ENCODE measurements around the gene ASCC2.

Gene ASCC2

DNA sequence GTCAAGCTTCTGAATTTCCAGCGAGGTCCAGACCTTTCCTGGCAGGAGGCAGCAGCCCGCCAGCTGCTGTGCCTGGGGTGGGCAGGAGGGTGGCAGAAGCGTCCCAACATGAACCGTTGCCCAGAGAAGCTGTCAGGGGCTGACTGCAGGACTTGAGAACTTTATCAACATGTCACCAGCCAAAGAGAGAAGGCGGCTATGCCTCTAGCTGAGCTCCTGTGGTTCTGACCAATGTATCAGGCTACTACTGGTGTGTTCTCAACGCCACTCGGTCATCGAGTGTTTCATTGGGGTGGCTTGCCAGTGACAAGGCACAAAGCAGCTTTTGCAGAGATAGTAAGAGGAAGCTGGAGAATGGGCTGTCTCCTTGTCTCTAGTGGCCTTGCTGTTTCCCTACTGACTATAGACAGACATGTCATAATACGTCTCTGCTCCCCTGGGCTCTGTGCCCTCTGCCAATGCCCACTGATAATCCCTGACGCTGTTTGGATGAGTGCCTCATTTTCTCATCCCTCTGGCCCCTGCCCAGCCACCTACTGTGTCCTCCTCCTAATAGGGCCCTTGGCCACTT lies 17.6 kb upstream of the ASCC2 start:
- TF ChIP-seq ZBTB7A (IDR thresholded peaks at IDR 0.05; ENCODE audit: low read depth) (no peak), TCF12 (IDR thresholded peaks at IDR 0.05; ENCODE audit: low read depth) (no peak), FOXM1 (IDR thresholded peaks at IDR 0.05; ENCODE audit: borderline replicate concordance, low read depth) (no peak), CREB1 (IDR thresholded peaks at IDR 0.05; ENCODE audit: low read depth) (no peak), YY1 (IDR thresholded peaks at IDR 0.05; ENCODE audit: low read depth) (no peak), EGR1 (IDR thresholded peaks at IDR 0.05) (no peak), NFIC (IDR thresholded peaks at IDR 0.05) (no peak)
- TF ChIP-seq, protein P1, sequence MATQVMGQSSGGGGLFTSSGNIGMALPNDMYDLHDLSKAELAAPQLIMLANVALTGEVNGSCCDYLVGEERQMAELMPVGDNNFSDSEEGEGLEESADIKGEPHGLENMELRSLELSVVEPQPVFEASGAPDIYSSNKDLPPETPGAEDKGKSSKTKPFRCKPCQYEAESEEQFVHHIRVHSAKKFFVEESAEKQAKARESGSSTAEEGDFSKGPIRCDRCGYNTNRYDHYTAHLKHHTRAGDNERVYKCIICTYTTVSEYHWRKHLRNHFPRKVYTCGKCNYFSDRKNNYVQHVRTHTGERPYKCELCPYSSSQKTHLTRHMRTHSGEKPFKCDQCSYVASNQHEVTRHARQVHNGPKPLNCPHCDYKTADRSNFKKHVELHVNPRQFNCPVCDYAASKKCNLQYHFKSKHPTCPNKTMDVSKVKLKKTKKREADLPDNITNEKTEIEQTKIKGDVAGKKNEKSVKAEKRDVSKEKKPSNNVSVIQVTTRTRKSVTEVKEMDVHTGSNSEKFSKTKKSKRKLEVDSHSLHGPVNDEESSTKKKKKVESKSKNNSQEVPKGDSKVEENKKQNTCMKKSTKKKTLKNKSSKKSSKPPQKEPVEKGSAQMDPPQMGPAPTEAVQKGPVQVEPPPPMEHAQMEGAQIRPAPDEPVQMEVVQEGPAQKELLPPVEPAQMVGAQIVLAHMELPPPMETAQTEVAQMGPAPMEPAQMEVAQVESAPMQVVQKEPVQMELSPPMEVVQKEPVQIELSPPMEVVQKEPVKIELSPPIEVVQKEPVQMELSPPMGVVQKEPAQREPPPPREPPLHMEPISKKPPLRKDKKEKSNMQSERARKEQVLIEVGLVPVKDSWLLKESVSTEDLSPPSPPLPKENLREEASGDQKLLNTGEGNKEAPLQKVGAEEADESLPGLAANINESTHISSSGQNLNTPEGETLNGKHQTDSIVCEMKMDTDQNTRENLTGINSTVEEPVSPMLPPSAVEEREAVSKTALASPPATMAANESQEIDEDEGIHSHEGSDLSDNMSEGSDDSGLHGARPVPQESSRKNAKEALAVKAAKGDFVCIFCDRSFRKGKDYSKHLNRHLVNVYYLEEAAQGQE (IDR thresholded peaks at IDR 0.05; ENCODE audit: low read depth): no peak
- TF ChIP-seq, protein P2, sequence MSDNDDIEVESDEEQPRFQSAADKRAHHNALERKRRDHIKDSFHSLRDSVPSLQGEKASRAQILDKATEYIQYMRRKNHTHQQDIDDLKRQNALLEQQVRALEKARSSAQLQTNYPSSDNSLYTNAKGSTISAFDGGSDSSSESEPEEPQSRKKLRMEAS (IDR thresholded peaks at IDR 0.05): no peak

DNA sequence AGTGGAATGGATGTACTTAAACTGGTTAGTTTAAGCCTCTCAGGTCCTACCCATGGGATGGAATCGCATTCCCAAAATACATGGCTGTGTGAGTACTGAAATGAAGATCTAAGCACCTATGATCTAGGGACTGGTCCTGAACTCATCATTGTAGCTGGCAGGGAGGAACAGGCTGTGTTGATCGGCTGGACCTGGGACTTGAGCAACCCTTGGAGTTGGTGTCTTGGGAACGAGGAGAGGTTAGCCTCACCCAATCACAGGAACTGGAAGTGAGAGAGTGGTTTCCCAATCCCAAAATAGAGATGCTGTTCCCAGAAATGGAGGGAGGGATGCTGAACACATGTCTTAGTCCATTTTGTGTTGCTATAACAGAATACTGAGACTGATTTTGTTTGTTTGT lies 16.4 kb upstream of the ASCC2 start:
- TF ChIP-seq FOXM1 (IDR thresholded peaks at IDR 0.05; ENCODE audit: borderline replicate concordance, low read depth): no peak
- TF ChIP-seq EGR1 (IDR thresholded peaks at IDR 0.05): no peak
- TF ChIP-seq TEAD4 (IDR thresholded peaks at IDR 0.05): no peak
- TF ChIP-seq TAF1 (IDR thresholded peaks at IDR 0.05; ENCODE audit: low read depth): no peak
- no peak for TF ChIP-seq CEBPB (IDR thresholded peaks at IDR 0.05)
- TF ChIP-seq, protein P1 (IDR thresholded peaks at IDR 0.05; ENCODE audit: low read depth): no peak
- no peak for TF ChIP-seq EP300 (IDR thresholded peaks at IDR 0.05; ENCODE audit: borderline replicate concordance)
- no peak for TF ChIP-seq NFIC (IDR thresholded peaks at IDR 0.05)
- TF ChIP-seq CREB1 (IDR thresholded peaks at IDR 0.05; ENCODE audit: low read depth): no peak
- no peak for TF ChIP-seq YY1 (IDR thresholded peaks at IDR 0.05; ENCODE audit: low read depth)
- no peak for TF ChIP-seq ZBTB7A (IDR thresholded peaks at IDR 0.05; ENCODE audit: low read depth)
- TF ChIP-seq, protein P2 (IDR thresholded peaks at IDR 0.05): no peak

DNA sequence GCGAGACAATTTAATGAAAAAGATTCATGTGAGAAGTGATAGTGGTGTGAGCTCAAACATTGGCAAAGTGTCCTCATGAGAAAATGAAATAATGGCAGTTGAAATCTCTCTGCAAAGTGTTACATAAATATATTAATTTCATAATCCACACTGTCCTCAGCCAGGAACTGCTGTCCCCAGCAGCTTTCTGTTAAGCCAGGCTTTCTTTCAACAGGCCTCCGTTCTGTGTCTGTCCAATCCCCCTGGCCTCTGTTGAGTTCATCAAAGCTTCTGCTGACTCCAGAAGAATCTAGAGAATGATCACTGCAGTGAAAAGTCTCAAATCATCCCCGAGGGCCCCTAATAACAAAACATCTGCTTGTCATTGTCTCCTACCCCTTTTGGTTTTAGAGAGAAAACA lies 10.0 kb upstream of the ASCC2 start:
- TF ChIP-seq NFIC (IDR thresholded peaks at IDR 0.05) (no peak), CREB1 (IDR thresholded peaks at IDR 0.05; ENCODE audit: low read depth) (no peak), ZBTB7A (IDR thresholded peaks at IDR 0.05; ENCODE audit: low read depth) (no peak), EGR1 (IDR thresholded peaks at IDR 0.05) (no peak), EP300 (IDR thresholded peaks at IDR 0.05; ENCODE audit: borderline replicate concordance) (no peak), TEAD4 (IDR thresholded peaks at IDR 0.05) (no peak), FOXM1 (IDR thresholded peaks at IDR 0.05; ENCODE audit: borderline replicate concordance, low read depth) (no peak), RAD21 (IDR thresholded peaks at IDR 0.05; ENCODE audit: low read depth) (no peak), CEBPB (IDR thresholded peaks at IDR 0.05) (no peak)
- TF ChIP-seq, protein P1 (IDR thresholded peaks at IDR 0.05; ENCODE audit: low read depth): no peak
- TF ChIP-seq, protein P3, sequence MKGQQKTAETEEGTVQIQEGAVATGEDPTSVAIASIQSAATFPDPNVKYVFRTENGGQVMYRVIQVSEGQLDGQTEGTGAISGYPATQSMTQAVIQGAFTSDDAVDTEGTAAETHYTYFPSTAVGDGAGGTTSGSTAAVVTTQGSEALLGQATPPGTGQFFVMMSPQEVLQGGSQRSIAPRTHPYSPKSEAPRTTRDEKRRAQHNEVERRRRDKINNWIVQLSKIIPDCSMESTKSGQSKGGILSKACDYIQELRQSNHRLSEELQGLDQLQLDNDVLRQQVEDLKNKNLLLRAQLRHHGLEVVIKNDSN (IDR thresholded peaks at IDR 0.05): no peak
- TF ChIP-seq, protein P2 (IDR thresholded peaks at IDR 0.05): no peak

DNA sequence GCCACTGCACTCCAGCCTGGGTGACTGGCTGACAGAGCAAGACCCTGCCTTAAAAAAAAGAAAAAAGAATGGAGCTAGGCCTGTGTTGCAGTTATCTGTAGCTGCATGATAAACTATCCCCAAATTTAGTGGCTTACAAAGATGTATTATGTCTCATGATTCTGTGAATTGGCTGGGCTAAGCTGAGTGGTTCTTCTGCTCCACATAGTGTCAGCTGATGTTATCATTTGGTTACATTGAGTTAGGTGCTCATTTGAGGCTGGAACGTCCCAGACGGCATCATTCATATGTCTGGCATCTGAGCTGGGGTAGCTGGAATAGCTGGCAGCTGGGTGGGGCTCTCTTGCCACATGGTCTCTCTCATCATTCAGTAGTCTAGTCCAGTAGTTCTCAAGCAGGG lies 8.2 kb upstream of the ASCC2 start:
- TF ChIP-seq, protein P3 (IDR thresholded peaks at IDR 0.05): no peak
- TF ChIP-seq EGR1 (IDR thresholded peaks at IDR 0.05) (no peak), YY1 (IDR thresholded peaks at IDR 0.05; ENCODE audit: low read depth) (no peak)

DNA sequence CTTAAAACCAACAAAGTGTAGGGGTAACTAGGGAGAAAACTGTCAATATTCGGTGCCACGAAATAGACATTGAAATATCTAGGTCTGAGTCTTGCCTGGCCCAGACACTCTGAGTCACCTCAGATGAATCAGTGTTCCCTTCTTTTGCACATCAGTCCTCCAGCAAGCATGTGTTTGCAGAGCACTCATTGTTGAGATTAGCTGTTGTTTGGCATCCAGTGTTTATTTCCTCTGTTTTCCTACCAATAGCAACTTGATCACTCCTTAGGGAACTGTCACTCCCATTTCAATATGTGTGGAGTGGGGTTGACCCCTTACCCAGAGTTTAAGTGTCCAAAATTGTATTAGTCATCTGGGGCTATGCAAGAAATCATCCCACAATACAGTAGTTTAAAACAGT lies 4.7 kb upstream of the ASCC2 start:
- TF ChIP-seq TEAD4 (IDR thresholded peaks at IDR 0.05) (no peak), RAD21 (IDR thresholded peaks at IDR 0.05; ENCODE audit: low read depth) (no peak), CEBPB (IDR thresholded peaks at IDR 0.05) (no peak), FOXM1 (IDR thresholded peaks at IDR 0.05; ENCODE audit: borderline replicate concordance, low read depth) (no peak), ZBTB7A (IDR thresholded peaks at IDR 0.05; ENCODE audit: low read depth) (no peak), TCF12 (IDR thresholded peaks at IDR 0.05; ENCODE audit: low read depth) (no peak), CREB1 (IDR thresholded peaks at IDR 0.05; ENCODE audit: low read depth) (no peak), NFIC (IDR thresholded peaks at IDR 0.05) (no peak), YY1 (IDR thresholded peaks at IDR 0.05; ENCODE audit: low read depth) (no peak)
- TF ChIP-seq, protein P3 (IDR thresholded peaks at IDR 0.05): no peak
